HepG2 (cell line): ENCODE measurements around the gene ATP6V0D1. TPM values are rescaled to one million over a fixed set of nuclear protein-coding genes. Genes with fewer than 3 reads are reported as not detected.

Experiments used
- ARNT ChIP-seq: fragments of 450-650 bp; IDR thresholded peaks from 2 replicates; pipeline ENCODE4 v1.6.1; 2017
- ATM ChIP-seq: fragments of 450-650 bp; IDR thresholded peaks from 2 replicates; pipeline ENCODE4 v1.7.1; 2017; ENCODE audit warnings: mild to moderate bottlenecking, borderline replicate concordance
- CENPT ChIP-seq: sonication (generic); formaldehyde crosslinking; IDR thresholded peaks from 2 replicates; pipeline ENCODE4 v1.8.0; 2022; ENCODE audit warnings: low read depth, mild to moderate bottlenecking, moderate library complexity, missing genetic modification reagents
- FOXA3 ChIP-seq: IDR thresholded peaks from 2 replicates; pipeline ENCODE4 v1.6.1; 2016; ENCODE audit warnings: missing genetic modification reagents, missing compliant biosample characterization
- JDP2 ChIP-seq: sonication (generic); formaldehyde crosslinking; IDR thresholded peaks from 2 replicates; pipeline ENCODE4 v1.8.1; 2022; ENCODE audit warnings: missing genetic modification reagents, borderline replicate concordance
- ZNF329 ChIP-seq: sonication (generic); formaldehyde crosslinking; IDR thresholded peaks from 2 replicates; pipeline ENCODE4 v1.9.0; 2021; ENCODE audit warnings: low read depth, mild to moderate bottlenecking, missing genetic modification reagents
- ZNF570 ChIP-seq: sonication (generic); formaldehyde crosslinking; IDR thresholded peaks from 2 replicates; pipeline ENCODE4 v1.4.0; 2020; ENCODE audit warnings: mild to moderate bottlenecking, missing genetic modification reagents, borderline replicate concordance
- ZNF670 ChIP-seq: sonication (generic); formaldehyde crosslinking; IDR thresholded peaks from 2 replicates; pipeline ENCODE4 v1.8.0; 2022; ENCODE audit warnings: mild to moderate bottlenecking, missing genetic modification reagents, borderline replicate concordance
- polyA plus RNA-seq, 8 experiments: library from polyadenylated mRNA; depleted of rRNA in 3 of 8; stranded (reverse) in 7 of 8; unstranded in 1 of 8; fragments of >200 nt; fragmentation: Illumina TruSeq in 4 of 8; extraction: Trizol in 4 of 8; gene quantifications; 2 replicates each; pipeline versions ENCODE4 v1.2.1 to v1.2.3, GENCODE V29; 2011 to 2016; ENCODE audit warnings: low read depth in 4 of 8, missing spikeins in 1 of 8, mixed read lengths in 1 of 8; ENCODE audit not compliant: insufficient read depth in 1 of 8
- total RNA-seq, 5 experiments: library from RNA; depleted of rRNA; stranded (reverse); fragments of >200 nt; fragmentation: Illumina TruSeq; extraction: Trizol; gene quantifications; 2 replicates each; pipeline ENCODE4 v1.2.3, GENCODE V29; 2016; ENCODE audit warnings: low read depth in 1 of 5
- TF ChIP-seq, protein P1 (sequence below): sonication (generic); formaldehyde crosslinking; IDR thresholded peaks from 2 replicates; pipeline ENCODE4 v1.4.0; 2020; ENCODE audit warnings: missing genetic modification reagents, borderline replicate concordance
- TF ChIP-seq, protein P2 (sequence below): sonication (generic); formaldehyde crosslinking; IDR thresholded peaks from 2 replicates; pipeline ENCODE4 v1.4.0; 2020; ENCODE audit warnings: missing genetic modification reagents
- TF ChIP-seq, protein P3 (sequence below): IDR thresholded peaks from 2 replicates; pipeline ENCODE4 v1.6.1; 2016
- TF ChIP-seq, protein P4 (sequence below): sonication (generic); formaldehyde crosslinking; IDR thresholded peaks from 2 replicates; pipeline ENCODE4 v1.5.0; 2020; ENCODE audit warnings: mild to moderate bottlenecking, missing genetic modification reagents, borderline replicate concordance
- TF ChIP-seq, protein P5 (sequence below): sonication (generic); formaldehyde crosslinking; IDR thresholded peaks from 2 replicates; pipeline ENCODE4 v1.4.0; 2020; ENCODE audit warnings: mild to moderate bottlenecking, missing genetic modification reagents

ATP6V0D1 gene
- total and polyA plus RNA-seq, 2 of the 13 experiments (the other 11 are each of a cell fraction or from before 2014, with no cell fraction given) = 51.1 to 61.3 TPM

DNA sequence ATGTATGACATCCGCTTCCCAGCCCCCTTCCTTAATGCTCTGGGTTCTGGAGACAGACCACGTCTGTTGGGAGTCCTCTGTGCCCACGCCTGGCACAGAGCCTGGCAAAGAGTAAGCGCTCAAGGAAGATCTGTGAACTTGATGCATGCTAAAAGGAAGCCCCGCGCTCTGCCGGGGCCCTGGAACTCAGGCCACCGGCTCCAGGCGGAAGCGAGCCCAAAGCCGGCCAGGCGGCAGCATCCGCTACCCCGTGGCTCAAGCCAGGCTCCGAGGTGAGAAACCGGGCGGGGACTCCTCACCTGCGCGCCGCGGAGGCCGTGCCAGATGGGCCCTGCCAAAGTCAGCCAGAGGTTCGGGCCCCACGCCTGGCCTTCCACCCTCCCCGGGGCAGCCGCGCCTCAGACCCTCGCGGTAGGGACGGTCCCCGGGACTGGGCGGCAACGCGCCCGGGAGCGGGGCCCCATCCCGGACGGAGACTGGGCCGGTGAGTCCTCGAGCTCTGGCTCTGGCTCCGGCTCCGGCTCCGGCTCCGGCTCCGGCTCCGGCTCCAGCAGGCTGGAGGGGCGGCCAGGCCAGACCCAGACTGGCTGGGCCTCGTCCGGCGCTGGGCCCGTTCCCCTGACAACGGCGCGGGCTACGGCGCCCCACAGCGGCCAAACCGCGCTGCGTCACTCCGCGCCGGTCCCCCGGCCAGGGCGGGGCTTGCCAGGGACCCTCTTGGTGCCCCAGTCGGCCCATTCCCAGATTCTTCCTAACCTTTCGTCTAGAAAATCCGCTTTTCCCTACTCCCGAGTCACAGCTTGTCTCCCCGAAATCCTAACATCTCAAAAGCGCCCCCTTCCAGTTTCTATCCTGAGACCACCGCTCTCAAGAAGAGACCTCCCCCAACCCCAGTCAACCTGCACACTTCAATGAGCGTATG, 64.8 kb downstream of the ATP6V0D1 start, which contains the start of gene ZDHHC1 (continued):
- no peak for TF ChIP-seq ZNF570
- TF ChIP-seq, protein P1, sequence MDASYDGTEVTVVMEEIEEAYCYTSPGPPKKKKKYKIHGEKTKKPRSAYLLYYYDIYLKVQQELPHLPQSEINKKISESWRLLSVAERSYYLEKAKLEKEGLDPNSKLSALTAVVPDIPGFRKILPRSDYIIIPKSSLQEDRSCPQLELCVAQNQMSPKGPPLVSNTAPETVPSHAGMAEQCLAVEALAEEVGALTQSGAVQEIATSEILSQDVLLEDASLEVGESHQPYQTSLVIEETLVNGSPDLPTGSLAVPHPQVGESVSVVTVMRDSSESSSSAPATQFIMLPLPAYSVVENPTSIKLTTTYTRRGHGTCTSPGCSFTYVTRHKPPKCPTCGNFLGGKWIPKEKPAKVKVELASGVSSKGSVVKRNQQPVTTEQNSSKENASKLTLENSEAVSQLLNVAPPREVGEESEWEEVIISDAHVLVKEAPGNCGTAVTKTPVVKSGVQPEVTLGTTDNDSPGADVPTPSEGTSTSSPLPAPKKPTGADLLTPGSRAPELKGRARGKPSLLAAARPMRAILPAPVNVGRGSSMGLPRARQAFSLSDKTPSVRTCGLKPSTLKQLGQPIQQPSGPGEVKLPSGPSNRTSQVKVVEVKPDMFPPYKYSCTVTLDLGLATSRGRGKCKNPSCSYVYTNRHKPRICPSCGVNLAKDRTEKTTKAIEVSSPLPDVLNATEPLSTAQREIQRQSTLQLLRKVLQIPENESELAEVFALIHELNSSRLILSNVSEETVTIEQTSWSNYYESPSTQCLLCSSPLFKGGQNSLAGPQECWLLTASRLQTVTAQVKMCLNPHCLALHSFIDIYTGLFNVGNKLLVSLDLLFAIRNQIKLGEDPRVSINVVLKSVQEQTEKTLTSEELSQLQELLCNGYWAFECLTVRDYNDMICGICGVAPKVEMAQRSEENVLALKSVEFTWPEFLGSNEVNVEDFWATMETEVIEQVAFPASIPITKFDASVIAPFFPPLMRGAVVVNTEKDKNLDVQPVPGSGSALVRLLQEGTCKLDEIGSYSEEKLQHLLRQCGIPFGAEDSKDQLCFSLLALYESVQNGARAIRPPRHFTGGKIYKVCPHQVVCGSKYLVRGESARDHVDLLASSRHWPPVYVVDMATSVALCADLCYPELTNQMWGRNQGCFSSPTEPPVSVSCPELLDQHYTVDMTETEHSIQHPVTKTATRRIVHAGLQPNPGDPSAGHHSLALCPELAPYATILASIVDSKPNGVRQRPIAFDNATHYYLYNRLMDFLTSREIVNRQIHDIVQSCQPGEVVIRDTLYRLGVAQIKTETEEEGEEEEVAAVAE (CRISPR knock-in tag) = no peak
- TF ChIP-seq, protein P2, sequence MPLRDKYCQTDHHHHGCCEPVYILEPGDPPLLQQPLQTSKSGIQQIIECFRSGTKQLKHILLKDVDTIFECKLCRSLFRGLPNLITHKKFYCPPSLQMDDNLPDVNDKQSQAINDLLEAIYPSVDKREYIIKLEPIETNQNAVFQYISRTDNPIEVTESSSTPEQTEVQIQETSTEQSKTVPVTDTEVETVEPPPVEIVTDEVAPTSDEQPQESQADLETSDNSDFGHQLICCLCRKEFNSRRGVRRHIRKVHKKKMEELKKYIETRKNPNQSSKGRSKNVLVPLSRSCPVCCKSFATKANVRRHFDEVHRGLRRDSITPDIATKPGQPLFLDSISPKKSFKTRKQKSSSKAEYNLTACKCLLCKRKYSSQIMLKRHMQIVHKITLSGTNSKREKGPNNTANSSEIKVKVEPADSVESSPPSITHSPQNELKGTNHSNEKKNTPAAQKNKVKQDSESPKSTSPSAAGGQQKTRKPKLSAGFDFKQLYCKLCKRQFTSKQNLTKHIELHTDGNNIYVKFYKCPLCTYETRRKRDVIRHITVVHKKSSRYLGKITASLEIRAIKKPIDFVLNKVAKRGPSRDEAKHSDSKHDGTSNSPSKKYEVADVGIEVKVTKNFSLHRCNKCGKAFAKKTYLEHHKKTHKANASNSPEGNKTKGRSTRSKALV (CRISPR knock-in tag) = no peak
- TF ChIP-seq ARNT = no peak
- TF ChIP-seq, protein P3, sequence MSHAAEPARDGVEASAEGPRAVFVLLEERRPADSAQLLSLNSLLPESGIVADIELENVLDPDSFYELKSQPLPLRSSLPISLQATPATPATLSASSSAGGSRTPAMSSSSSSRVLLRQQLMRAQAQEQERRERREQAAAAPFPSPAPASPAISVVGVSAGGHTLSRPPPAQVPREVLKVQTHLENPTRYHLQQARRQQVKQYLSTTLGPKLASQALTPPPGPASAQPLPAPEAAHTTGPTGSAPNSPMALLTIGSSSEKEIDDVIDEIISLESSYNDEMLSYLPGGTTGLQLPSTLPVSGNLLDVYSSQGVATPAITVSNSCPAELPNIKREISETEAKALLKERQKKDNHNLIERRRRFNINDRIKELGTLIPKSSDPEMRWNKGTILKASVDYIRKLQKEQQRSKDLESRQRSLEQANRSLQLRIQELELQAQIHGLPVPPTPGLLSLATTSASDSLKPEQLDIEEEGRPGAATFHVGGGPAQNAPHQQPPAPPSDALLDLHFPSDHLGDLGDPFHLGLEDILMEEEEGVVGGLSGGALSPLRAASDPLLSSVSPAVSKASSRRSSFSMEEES (CRISPR knock-in tag) = no peak
- peak; percentile 76; the same call in 1 of the 2 replicates for TF ChIP-seq ZNF670 (CRISPR knock-in tag)
- 0 out of 2 replicates have a peak, but pooled peaks have one; percentile 23 for TF ChIP-seq FOXA3 (CRISPR knock-in tag)
- no peak for TF ChIP-seq JDP2 (CRISPR knock-in tag)
- TF ChIP-seq, protein P4, sequence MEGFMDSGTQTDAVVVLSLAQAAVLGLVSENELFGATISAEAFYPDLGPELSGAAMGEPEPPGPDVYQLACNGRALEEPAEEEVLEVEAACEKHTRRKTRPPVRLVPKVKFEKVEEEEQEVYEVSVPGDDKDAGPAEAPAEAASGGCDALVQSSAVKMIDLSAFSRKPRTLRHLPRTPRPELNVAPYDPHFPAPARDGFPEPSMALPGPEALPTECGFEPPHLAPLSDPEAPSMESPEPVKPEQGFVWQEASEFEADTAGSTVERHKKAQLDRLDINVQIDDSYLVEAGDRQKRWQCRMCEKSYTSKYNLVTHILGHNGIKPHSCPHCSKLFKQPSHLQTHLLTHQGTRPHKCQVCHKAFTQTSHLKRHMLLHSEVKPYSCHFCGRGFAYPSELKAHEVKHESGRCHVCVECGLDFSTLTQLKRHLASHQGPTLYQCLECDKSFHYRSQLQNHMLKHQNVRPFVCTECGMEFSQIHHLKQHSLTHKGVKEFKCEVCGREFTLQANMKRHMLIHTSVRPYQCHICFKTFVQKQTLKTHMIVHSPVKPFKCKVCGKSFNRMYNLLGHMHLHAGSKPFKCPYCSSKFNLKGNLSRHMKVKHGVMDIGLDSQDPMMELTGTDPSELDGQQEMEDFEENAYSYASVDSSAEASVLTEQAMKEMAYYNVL (CRISPR knock-in tag) = peak; percentile 16; the same call in 1 of the 2 replicates
- no peak for TF ChIP-seq ZNF329 (CRISPR knock-in tag)
- no peak for TF ChIP-seq CENPT (CRISPR knock-in tag)
- TF ChIP-seq, protein P5, sequence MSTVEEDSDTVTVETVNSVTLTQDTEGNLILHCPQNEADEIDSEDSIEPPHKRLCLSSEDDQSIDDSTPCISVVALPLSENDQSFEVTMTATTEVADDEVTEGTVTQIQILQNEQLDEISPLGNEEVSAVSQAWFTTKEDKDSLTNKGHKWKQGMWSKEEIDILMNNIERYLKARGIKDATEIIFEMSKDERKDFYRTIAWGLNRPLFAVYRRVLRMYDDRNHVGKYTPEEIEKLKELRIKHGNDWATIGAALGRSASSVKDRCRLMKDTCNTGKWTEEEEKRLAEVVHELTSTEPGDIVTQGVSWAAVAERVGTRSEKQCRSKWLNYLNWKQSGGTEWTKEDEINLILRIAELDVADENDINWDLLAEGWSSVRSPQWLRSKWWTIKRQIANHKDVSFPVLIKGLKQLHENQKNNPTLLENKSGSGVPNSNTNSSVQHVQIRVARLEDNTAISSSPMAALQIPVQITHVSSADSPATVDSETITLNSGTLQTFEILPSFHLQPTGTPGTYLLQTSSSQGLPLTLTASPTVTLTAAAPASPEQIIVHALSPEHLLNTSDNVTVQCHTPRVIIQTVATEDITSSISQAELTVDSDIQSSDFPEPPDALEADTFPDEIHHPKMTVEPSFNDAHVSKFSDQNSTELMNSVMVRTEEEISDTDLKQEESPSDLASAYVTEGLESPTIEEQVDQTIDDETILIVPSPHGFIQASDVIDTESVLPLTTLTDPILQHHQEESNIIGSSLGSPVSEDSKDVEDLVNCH (CRISPR knock-in tag) = no peak
- TF ChIP-seq ATM = no peak
